HG02943 (cell line): ENCODE data around the gene MALL.
"Not testable (repeated sequence)": the region's sequence is repeated elsewhere in the genome, so short reads cannot be mapped to it uniquely, and the experiment has no call there.

Source experiments
- ATAC-seq: cut with Tn5 transposase; IDR thresholded peaks from one replicate; pipeline ENCODE4 v1.9.1; 2021; ENCODE audit warnings: mild to moderate bottlenecking, low read depth, moderate library complexity; ENCODE audit not compliant: unreplicated experiment

MALL gene

DNA sequence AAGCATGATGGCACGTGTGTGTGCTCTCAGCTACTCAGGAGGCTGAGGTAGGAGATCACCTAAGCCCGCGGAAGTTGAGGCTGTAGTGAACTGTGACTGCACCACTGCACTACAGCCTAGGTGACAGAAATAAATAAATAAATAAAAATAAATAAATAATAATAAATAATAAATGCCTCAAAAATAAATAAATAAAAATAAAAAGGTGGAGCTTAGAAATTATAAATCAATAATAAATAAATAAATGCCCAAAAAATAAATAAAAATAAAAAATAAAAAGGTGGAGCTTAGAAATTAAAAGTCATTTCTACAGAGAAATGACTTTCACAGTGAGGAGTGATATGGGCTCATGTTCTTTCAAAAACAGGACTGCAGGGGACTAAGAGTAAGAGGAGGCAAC lies 6.0 kb upstream of the MALL start:
- no peak for ATAC-seq

DNA sequence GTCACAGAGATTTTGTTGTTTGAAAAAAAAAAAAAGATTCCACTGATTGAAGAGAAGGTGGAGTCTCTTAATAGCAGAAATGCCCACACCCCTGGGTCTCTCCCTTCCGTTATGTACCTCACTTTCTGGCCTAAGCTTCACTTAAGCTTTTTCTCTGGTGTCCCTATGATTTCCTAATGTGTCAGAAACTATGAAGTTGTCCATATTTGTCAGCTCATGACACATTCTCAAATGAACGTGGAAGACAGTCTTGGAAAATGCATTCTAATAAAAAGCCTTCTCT lies 5.4 kb upstream of the MALL start:
- no peak for ATAC-seq

DNA sequence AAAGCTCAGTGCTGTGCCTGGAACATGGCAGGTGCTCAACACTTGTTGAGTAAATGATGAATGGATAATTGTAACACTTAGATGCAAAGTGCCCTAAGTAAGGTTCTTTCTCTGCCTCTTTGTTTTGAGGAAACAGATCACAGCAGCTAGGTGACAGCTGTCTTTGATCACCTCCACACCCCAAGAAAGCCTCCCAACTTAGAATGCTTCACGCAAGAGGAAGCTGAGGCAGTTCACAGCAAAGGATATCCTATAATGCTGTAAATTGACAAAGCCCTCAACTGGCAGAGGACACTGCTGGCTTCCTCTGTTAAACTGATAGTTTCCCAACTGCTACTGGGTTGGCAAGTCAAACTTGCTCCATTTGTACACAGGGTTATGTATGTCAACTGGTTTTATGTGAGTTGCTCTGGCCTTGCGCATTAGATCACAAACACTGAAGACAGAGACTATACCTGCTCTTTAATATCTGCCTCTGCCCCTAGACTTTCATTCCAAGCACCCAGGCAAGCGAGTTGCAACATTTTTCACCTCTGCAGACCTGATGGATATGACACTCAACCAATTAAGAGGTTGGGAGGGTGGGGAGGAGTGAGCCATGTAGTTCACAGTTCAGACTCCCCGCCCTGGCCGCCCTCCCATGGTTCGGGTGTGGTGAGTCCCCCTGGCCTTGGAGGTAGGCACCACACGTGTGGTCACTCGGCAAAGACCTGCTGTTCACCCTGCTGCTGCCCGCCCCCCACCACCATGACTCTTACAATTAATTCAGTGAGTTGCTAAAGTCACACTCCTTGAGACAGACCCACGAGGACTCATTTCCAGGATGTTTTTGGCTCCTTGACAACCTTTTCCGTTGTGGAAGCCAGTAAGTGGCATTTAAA lies 4.8 kb upstream of the MALL start:
- no peak for ATAC-seq

DNA sequence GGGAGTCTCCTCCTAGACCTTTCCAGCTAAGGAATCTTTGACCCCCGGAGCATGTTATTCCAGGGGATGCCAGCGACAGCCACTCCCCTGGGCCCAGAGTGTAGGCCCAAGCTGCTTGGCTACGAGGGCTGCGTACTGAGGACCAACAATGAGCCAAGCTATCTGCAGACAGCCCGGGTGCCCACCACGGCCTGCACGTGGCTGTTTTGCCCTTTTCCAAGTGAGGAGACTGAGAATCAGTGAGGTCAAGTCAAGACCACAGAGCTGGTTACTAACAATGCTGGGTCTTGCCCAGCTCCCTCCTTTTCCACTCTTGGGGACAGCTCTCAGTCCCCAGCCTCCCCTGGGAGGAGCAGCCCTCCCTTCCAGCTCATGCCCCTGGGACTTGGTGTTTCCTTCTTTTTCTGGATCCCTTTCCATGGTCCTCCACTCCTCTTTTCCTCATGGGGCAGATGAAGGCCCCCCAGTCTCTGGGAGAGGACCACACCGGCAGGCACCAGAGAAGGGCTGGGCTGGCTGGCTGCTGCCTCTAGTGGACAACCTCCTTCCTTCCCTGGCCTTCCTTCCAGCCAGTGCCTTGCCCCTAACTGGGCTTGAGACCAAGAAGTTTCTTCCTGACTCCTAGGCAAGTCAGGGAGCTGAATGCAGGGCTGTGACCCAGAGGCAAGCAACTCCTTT lies 550 bp upstream of the MALL start:
- no peak for ATAC-seq

DNA sequence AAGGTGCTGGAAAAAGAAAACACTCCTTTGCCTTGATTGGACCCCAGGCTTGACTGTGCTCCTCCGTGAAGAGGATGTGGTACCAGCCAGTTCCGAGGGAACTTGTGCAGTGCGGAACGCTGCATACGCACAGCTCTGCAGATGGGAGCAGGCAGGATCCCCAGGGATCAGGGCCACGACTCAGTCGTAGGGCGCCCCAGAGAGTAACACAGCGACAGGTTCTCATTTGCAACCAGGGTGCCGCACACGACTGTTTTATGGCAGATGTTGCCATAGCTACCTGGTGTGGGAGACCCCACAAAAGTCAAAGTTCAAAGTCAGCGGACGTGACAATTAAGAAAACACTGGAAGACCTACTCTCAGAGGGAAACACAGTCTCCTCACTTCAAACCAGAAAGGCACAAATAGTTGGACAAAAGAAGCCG lies 779 bp downstream of the MALL start:
- ATAC-seq, result no peak

DNA sequence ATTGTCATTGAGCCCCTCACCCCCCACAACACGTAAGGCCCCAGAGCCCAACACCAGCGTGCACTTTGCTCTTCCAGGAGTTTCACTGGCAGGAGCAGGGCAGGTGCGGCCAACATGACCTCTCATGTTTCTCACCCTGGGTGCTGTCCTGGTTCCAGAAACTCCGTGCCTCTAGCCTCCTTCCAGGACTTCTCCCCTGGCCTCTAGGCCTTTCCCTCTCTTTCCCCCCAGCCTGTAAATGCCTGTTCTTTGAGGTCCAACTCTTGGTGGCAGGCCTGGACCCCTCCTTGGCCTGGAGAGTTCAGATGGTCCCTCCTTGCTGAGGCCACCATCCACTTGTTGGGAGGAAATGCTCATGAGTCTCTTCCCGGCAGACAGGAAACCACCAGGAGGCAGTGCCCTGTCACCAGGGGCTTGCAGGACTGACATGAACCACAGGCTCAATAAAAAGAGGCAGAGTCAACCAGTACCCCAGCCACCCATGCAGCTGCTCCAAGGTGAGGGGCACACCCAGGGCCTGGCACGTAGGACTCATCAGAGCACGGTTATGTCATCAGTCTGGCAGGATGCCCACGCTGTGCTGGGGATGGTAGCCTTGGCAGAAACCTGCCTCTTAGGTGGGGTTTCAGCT lies 1.5 kb downstream of the MALL start:
- ATAC-seq, result no peak

DNA sequence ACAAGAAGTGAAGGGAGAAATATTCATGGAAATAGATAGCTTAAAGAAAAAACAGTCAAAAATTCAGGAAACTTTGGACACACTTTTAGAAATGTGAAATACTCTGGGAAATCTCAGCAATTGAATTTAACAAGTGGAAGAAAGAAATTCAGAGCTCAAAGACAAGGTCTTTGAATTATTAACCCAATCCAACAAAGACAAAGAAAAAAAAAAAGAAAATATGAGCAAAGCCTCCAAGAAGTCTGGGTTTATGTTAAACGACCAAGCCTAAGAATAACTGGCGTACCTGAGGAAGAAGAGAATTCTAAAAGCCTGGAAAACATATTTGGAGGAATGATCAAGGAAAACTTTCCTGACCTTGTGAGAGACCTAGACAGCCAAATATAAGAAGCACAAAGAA lies 7.3 kb downstream of the MALL start:
- not testable (repeated sequence) for ATAC-seq

DNA sequence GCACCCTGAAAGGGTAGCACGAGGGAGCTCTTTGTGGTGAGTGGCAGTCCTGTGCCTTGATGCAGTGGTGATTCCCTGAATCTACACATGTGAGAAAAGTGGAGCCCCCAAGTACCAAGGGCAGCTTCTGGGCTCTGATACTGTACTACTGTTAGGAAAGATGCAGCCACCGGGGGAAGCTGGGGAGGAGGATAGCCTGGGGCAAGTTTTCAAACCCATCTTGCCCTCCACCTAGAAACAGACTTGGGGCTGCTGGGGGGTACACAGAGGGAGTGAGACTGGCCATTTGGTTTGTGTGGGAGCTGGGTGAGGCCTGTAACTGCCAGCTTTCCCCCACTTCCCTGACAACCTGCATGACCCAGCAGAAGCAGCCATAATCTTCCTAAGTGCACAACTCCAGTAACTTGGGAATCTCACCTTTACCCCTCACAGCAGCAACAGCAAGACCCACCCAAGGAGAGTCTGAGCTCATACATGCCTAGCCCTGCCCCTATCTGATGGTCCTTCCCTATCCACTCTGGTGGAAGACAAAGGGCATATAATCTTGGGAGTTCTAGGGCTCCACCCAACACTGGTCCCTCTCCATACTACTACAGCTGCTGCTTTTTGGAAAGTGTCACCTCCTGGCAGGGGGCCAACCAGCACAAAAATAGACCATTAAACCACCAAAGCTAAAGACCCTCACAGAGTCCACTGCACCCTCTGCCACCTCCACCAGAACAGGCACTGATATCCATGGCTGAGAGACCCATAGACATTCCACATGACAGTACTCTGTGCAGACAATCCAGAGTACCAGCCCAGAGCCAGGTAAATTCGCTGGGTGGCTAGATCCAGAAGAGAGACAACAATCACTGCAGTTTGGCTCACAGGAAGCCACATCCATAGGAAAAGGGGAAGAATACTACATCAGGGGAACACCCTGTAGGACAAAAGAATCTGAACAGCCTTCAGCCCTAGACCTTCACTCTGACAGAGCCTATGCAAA lies 8.2 kb downstream of the MALL start:
- ATAC-seq, result no peak

DNA sequence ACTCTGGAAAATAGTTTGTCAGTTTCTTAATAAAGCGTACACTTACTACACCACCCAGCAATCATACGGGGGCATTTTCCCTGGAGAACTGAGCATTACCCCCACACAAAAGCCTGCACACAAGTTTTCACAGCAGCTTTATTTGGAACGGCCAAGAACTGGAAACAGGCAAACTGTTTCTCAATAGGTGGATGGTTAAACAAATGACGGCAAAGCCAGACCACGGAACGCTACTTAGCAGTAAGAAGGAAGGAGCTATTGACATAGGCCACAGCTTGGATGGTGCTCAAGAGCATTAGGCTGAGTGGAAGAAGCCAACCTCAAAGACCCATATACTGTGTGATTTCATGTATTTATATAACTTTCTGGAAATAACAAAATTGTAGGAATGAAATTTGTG lies 9.0 kb downstream of the MALL start:
- ATAC-seq, result no peak

DNA sequence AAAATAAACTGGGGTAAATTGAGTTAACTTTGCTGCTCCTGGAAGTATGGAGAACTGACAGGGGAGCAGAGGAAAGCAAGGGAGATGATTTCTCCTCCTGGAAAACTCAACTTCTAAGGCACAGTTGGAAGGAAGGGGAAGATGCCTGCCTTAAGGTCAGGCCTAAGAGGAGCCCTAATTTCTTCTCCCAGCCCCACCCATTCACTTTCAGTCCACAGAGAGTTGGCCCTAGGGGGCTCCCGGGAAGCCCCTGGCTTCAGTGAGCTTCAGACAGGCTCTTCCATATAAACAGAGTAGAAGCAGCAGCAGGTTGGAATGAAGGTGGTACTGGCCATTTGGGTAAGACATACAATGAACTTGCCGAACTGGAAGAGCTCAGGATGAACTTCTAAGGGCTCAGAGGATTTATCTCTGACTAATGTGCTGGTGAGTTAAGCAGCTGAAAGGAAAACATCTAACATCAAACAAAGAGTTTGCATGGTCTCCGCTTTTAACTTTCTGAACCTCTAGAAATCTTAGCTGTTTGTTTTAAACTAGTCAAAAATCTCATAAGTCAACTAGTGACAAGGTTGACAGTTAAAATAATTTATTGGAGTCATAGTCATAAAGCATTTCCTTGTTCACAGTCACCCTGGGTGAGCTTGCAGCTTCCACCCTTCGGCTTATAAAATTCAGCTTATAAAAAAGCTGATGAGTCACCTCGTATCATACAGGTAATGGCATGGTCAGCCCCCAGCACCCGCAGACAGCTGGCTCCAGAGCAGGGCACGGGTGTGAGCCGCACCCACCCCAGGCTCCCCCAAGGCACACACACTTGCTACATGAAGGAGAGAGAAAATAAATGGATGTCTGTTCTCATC lies 9.8 kb downstream of the MALL start:
- ATAC-seq, result no peak

DNA sequence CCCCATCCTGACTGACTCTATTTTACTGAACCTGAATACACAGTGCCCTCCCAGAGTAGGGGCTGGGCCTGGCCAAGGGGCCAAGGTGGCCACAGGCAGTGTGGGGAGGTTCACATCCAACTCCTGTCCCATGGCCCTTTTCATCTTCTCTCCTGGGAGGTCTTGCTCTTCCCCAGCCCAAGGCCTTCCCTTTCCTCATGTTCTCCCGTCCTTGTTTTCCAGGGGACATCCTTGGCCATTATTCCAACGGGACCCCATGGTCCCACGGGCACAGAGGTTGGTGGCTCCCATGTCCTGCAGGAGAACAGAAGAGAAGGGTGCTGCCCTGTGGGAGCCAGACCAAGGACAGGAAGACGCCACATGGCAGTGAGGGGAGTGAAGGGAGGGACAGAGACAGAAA lies 10.4 kb downstream of the MALL start:
- no peak for ATAC-seq

DNA sequence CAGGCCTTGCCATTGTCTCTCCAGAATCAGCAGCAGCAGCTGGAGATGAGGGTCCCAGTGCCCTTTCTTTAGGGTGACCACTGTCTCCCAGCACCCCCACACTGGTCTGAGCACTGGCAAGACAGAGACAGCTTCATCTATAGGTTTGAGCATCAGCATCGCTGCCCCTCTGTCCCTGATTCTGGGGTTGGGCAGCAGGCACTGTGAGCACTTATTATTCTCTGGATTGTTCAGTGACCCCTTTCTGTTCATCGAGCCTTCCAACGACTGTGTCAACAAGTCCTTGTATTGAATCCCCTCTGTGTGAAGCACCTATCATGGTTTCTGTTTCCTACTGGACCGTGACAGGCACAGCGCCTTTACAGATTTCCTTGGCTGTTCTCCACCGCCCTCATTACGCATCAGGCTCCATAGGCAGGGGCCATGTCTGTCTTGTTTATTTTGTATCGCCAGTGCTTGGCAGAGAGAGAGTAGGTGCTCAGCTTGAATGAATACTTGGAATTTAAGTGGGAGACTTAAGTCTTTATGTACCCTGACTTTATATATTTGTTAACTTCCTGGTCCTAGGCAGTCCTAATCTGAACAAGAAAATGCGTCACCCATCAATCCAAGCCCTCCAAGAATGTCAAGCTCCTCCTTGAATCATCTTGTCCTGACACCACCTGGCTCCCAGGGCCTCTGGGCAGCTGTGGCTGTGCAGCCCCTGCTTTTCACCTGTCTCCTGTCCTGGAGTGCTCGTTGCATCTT lies 11.4 kb downstream of the MALL start:
- ATAC-seq, result no peak

DNA sequence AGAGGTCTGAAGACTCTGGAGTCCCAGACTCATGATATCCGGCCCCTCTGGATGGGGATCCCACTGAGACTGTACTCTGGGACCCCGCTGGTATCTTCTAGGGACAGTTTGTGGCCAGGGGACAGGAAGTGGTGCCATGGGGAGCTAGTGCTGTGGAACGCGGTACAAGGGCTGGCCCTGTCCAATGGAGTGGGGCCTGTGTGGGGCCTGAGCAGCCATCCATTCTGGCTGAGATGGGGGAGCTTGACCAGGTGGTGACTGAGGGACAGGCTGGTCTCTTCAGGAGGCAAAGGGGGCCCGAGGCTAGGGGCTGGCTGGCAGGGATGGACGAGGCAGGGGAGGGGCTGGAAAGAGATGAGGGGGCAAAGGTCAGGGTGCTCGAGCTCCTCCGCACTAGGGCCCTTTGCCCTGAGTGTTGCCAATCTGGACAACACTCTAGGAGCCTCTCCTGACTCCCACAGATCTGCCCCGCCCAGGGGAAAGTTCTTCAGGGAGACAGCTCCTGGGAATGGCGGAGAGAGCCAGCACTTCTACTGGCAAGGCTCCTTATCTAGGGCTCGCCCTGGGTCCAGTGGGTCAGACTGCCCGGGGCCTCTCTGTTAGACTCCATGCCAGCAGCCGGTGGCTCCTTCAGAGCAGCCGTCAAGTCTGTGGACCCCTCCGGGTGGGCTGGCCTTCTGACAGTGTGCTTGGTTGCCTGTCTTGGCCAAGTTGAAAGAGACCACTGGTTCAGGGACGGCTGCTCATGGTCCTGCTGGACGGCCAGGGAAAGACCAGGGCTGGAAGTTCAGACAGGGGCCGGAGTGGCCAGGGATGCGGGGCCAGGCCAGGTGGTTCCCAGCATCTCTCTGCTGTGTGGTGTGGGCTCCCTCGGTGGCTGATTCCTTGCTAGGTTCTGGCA lies 12.3 kb downstream of the MALL start:
- ATAC-seq, result no peak

DNA sequence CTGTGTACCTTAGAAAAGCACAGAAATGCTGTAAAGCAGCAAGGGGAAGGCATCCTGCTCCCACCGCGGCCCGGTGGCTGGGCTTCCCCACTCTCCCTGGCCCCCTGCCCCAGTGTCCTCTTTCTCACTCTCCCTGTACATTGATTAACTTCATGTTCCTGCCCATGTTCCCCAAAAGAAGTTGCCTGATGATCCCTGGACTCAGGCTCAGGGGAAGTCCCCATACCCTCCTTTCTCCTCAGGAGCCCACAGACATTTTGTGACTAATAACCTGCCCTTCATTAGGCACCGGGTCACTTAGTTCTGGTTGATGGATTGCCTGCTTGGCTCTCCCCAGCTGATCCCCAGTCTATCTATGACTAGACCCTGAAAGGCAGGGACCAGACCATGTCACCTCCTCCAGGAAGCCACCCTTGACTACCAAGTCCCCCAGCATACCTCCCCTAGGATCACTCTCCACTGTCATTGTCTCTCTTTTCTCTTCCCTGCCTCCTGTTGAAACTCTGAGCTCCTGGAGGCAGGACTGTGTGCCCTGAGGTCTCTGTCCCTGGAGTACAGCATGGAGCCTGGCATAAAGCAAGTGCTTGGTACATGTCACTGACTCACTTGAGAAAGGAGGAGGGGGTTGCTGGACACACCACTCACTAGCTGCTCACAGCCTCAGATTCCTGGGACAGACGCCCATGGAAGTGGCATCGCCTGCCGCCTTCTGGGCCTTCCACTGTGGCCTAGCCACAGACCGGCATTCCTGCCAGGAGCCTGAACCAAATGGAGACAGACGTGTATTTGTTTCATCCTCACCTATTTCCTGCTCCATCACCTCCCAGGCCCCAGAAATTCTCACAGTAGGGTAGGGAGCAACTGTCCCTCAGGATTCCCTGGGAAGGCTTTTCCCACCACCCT lies 13.5 kb downstream of the MALL start:
- ATAC-seq, result no peak

DNA sequence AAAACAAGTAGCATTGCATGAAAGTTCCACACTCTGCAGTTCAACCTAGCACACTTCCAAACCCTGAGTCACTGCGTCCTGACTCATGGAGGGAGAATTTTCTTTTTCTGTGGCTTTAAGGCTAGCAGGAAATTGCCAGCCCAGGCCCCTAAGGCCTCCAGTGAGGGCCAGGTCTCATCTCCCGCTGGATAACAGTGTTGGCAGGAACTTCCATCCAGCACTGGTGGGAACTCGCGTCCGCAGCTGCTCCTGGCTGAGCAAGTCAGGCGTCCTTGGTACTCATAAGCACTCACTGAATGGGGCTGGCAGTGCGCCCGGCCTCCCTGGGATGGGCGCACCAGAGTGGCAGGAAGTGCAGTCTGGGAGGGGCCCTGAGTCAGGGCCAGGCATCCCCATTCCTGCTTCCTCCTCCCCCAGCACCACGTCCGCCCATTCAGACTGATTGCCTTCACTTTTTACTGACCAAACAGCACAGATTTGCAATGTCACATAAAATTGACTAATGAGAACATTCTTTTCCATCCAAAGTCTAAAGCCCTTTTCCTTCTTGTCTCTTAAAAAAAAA lies 14.3 kb downstream of the MALL start:
- no peak for ATAC-seq

DNA sequence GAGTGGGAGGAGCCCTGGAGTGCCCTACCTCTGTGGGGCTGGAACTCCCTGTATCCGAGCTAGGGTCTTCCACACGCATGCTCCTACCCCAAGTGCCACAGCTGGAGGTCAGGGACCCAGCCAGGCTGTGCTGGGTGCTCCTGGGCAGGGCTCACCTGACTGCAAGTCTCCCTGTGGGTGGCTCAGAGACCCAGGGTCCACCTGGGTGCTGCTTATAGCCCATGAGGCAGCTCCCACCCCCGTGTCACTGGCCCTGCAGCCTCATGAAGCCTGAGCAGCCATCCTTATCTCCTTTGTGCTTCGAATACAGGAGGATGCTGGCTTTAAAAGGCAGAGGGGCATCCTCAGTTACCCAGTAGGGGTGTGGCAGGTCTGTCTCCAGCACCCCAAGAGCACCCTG lies 14.7 kb downstream of the MALL start:
- ATAC-seq, result not testable (repeated sequence)

DNA sequence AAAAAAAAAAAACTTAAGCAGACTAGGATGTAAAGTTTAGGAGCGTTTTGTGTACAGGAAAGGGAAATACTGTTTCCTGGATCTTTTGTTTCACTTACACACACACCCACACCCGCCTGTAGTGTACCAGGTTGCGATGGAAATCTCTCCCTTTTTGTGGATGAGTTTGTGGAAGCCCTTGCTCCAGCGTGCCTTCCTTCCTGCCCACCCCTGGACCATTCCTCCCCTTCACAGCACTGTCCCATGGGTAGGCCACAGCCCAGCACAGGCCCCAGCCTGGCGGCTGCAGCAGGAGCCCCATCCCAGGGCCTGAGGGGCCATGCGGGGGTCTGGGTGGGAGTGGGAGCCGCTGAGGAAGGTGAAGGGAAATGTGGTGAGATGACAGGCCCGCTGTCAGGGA lies 15.1 kb downstream of the MALL start:
- no peak for ATAC-seq
